HG03342 (cell line): ENCODE measurements around the gene NDUFS7.

Experiments
- ATAC-seq: cut with Tn5 transposase; IDR thresholded peaks from one replicate; pipeline ENCODE4 v1.9.1; 2021; ENCODE audit warnings: mild to moderate bottlenecking, moderate library complexity; ENCODE audit not compliant: unreplicated experiment

Gene NDUFS7

GRCh38 chr19:1383312-1384084, at the start of gene NDUFS7:
Gene NDUFS7, plus strand, starts transcription at chr19:1383907. Its CDS starts 20 bp downstream, at chr19:1383927.
- peak; percentile 62 for ATAC-seq

- ATAC-seq, result no peak
These were observed 47.5 kb upstream of the NDUFS7 start for GRCh38 chr19:1336079-1336684.

GRCh38 chr19:1340681-1341469, 42.8 kb upstream of the NDUFS7 start:
- no peak for ATAC-seq

GRCh38 chr19:1343041-1343440, 40.7 kb upstream of the NDUFS7 start:
- ATAC-seq, result no peak

DNA sequence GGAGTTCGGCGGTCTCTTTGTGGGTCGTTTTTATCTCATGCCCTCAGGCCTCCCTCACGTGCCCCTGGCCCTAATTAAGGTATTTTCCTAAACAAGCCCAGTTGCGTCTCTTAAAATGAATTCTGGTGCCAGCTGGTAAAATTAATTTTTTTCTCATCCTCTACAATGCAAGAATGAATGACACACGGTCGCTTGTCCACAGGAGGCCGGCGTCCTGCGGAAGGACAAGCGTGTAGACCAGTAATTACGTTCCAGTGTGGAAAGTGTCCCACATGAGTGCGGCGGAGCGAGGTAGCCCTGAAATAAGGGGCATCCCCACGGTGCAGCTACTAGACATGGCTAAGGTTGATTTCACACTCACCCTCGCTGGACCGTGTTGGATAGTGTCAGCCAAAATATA, 34.5 kb upstream of the NDUFS7 start:
- no peak for ATAC-seq

DNA sequence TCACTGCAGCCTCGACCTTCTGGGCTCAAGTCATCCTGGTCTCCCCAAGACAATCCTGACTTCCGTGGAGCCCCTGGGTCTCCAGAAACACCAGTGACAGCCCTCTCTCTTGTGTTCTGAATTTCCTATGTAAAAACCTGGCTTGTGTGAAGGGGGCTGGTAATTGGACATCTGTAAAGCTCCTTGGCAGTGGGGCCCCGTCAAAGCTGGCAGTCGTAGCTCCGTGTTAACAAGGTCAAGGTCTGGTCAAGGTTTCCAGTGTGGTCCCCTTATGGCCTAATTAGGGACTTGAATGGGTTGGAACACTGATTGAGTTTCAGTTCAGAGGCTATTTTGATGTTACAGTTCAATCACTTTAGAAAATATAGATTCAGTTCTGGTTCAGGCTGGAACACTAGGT, 32.8 kb upstream of the NDUFS7 start:
- ATAC-seq, result no peak

DNA sequence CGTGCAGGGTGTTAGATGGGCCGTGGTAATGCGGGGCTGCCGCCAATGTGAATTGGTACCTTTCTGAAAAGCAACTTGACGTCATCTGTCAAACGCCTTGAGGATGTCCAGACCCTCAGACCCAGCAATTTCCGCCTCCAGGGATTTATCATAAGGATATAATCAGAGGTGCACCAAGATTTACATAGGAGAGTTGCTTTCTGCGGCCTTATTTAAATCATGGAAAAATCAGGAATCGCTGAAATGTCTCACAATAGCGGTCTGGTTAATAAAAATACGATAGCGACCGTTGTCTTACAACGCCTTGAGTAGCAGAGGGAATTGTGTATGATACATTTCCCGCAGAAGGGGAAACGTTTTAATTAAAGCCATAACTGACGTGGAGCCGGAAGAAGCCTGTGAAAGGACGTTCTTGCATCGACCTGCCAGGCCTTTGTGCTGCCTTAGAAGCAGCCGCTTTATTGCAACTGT, 32.3 kb upstream of the NDUFS7 start:
- ATAC-seq, result no peak

- ATAC-seq, result no peak
These were observed 30.6 kb upstream of the NDUFS7 start for GRCh38 chr19:1353144-1353543.

- ATAC-seq, result peak; percentile 38
These were observed 28.6 kb upstream of the NDUFS7 start for GRCh38 chr19:1354970-1355567.

GRCh38 chr19:1355568-1356507, 27.9 kb upstream of the NDUFS7 start:
- ATAC-seq, result no peak

DNA sequence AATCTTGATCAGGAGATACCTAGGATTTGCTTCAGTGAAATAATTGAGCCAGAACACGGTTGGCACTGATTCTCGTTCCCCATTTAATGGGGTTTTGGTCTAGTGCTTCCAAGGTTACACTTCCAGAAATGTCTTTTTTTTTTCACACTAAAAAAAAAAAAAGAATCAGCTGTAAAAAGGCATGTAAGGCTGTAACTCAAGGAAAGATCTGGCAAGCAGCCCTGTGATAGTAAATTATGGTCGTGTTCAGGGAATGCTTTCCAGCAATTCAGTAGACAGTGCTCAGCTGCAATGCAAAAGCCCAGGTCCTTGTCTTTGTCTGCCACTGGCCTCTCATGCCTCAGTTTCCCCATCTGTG, 27.2 kb upstream of the NDUFS7 start:
- no peak for ATAC-seq

GRCh38 chr19:1357531-1358109, 26.1 kb upstream of the NDUFS7 start:
- ATAC-seq, result no peak

DNA sequence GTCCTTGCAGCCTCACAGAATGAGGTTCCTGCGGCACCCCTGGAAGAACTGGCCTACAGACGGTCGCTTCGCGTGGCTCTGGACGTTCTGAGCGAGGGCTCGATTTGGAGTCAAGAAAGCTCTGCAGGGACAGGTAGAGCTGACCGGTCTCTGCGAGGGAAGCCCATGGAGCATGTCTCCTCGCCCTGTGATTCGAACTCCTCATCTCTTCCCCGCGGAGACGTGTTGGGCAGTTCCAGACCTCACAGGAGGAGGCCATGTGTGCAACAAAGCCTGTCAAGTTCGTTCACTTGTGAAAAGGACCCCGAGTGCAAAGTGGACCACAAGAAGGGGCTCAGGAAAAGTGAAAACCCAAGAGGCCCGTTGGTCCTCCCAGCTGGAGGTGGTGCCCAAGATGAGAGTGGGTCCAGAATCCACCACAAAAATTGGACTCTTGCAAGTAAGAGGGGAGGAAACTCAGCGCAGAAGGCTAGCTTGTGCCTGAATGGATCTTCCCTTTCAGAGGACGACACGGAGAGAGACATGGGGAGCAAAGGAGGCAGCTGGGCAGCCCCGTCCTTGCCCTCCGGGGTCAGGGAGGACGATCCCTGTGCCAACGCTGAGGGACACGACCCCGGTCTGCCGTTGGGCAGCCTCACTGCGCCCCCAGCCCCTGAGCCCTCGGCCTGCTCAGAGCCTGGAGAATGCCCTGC, 23.4 kb upstream of the NDUFS7 start:
- no peak for ATAC-seq

DNA sequence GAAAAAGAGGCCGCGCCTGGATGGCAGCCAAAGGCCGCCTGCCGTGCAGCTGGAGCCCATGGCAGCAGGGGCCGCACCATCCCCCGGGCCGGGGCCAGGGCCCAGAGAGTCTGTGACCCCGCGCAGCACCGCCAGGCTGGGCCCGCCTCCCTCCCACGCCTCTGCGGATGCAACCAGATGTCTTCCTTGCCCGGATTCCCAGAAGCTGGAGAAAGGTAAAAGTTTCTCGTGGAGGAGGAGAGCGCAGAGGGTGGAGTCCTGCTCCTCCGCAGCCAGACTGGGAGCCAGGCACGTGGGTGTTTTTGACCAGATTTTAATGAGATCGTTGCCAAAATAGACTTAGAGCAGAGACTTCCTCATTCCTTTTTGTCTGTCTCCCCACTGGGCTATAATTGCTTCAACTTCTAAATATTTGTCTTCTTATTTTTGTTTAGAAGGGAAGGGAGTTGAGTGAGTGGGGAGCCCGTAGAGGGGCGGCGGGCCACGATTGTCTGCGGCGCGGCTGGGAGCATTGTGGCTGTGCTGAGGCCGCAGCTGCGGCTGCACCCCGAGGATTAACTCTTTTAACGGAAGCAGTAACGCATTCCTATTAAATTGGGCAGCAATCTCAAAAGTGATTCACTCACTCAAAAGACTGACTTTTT, 22.8 kb upstream of the NDUFS7 start:
- ATAC-seq, result no peak

- no peak for ATAC-seq
These were observed 21.9 kb upstream of the NDUFS7 start for GRCh38 chr19:1361601-1362386.

DNA sequence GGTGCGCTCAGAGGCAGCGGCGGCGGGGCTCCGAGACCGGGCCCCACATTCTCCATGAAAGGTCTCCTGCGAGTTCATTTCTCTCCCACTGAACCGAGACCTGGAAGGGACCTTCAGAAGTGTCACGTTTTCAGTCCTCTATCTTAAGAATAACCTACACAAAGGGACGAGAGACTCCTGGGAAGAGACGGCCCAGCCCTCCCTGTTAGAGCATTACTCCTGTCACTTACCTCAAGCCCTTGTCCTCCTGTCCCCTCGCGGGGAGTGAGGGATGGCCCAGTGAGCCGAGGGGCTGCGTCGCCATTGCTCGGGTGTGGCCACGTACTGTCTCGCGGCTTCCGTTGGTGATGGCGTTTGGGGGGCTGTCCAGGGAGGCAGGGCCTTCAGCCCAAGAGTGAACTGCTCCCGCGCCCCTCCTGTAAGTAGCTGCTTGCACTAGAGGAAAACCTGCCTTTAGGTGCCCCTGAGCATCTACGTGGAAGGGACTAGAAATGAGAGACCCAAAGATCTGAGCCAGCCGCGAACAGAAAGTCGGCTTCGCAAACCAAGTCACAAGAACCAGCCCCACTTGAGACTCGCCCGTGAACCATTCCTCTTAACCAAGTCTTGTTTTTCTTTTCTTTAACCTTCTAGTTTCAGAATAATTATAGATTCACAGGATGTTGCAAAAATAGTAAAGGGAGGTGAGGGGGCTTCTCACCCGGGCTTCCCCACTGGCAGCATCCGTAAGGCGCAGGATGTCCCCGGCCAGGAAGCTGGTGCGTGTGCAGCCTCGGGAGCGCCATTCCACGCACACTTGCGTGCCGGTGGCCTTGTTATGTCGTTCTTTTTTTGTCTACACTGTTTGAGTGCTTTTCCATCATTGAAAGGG, 21.1 kb upstream of the NDUFS7 start:
- no peak for ATAC-seq

- ATAC-seq, result no peak
These were observed 20.1 kb upstream of the NDUFS7 start for GRCh38 chr19:1363599-1363998.
